ENCODE measurements around the gene SEC14L3.

SEC14L3 gene

GRCh38 chr22:30471616-30472318, at the start of gene SEC14L3:
Gene SEC14L3 (minus strand): TSS chr22:30472017. CDS start chr22:30471958, 59 bp downstream.
- no peak for DNase-seq (ENCODE audit: low read depth)

- no peak for DNase-seq (ENCODE audit: low read depth)
These were observed 48.1 kb upstream of the SEC14L3 start for GRCh38 chr22:30519842-30520425.

GRCh38 chr22:30516731-30517130, 44.9 kb upstream of the SEC14L3 start:
- DNase-seq (ENCODE audit: low read depth), result no peak

GRCh38 chr22:30516273-30516672, 44.5 kb upstream of the SEC14L3 start:
- DNase-seq (ENCODE audit: low read depth), result no peak

GRCh38 chr22:30514252-30514651, 42.4 kb upstream of the SEC14L3 start:
- no peak for DNase-seq (ENCODE audit: low read depth)

- DNase-seq (ENCODE audit: low read depth), result no peak
These were observed 41.6 kb upstream of the SEC14L3 start for GRCh38 chr22:30513462-30513861.

- no peak for DNase-seq (ENCODE audit: low read depth)
These were observed 40.1 kb upstream of the SEC14L3 start for GRCh38 chr22:30511911-30512310.

GRCh38 chr22:30511109-30511508, 39.3 kb upstream of the SEC14L3 start:
- DNase-seq (ENCODE audit: low read depth), result no peak

GRCh38 chr22:30508216-30508615, 36.4 kb upstream of the SEC14L3 start:
- no peak for DNase-seq (ENCODE audit: low read depth)

GRCh38 chr22:30507670-30508069, 35.9 kb upstream of the SEC14L3 start:
- DNase-seq (ENCODE audit: low read depth), result no peak

- DNase-seq (ENCODE audit: low read depth), result no peak
These were observed 34.7 kb upstream of the SEC14L3 start for GRCh38 chr22:30506507-30506968.

GRCh38 chr22:30503551-30503950, 31.7 kb upstream of the SEC14L3 start:
- DNase-seq (ENCODE audit: low read depth), result no peak

- DNase-seq (ENCODE audit: low read depth), result no peak
These were observed 31.1 kb upstream of the SEC14L3 start for GRCh38 chr22:30502911-30503310.

- DNase-seq (ENCODE audit: low read depth), result no peak
These were observed 30.3 kb upstream of the SEC14L3 start for GRCh38 chr22:30502153-30502552.

GRCh38 chr22:30500628-30501027, 28.8 kb upstream of the SEC14L3 start:
- no peak for DNase-seq (ENCODE audit: low read depth)

GRCh38 chr22:30497466-30498150, 25.8 kb upstream of the SEC14L3 start:
- DNase-seq (ENCODE audit: low read depth), result no peak

GRCh38 chr22:30495041-30495784, 23.4 kb upstream of the SEC14L3 start:
- DNase-seq (ENCODE audit: low read depth), result no peak

- no peak for DNase-seq (ENCODE audit: low read depth)
These were observed 20.3 kb upstream of the SEC14L3 start for GRCh38 chr22:30492144-30492543.

- DNase-seq (ENCODE audit: low read depth), result no peak
These were observed 19.6 kb upstream of the SEC14L3 start for GRCh38 chr22:30491381-30491780.

- DNase-seq (ENCODE audit: low read depth), result no peak
These were observed 18.6 kb upstream of the SEC14L3 start for GRCh38 chr22:30490399-30490798.

- DNase-seq (ENCODE audit: low read depth), result no peak
These were observed 16.3 kb upstream of the SEC14L3 start for GRCh38 chr22:30488121-30488520.

GRCh38 chr22:30486661-30487115, 14.9 kb upstream of the SEC14L3 start:
- no peak for DNase-seq (ENCODE audit: low read depth)
